Heart left ventricle (tissue), 16 donors: ENCODE results near the gene LNPEP. TPM values are rescaled to one million over a fixed set of nuclear protein-coding genes. Genes with fewer than 3 reads are reported as not detected.

Experiments
- ATAC-seq, 4 donors: fragments of 200-7000 bp; cut with Tn5 transposase; one replicate each; pipeline ENCODE4 v1.9.1; 2020 to 2022; ENCODE audit warnings: moderate library complexity in 4 of 4, mild to moderate bottlenecking in 3 of 4, moderate number of reproducible peaks in 1 of 4
- DNase-seq, 5 donors: peaks; one replicate each; pipeline ENCODE4 v3.0.0-alpha.2; 2020
- H3K27ac ChIP-seq, 12 donors: fragments of 200-600 bp; sonication (generic) in 4 of 12; one replicate each; pipeline versions ENCODE4 v1.5.0 to v1.8.0; 2016 to 2022; ENCODE audit warnings: mild to moderate bottlenecking in 2 of 12
- H3K27me3 ChIP-seq, 9 donors: fragments of 200-600 bp; sonication (generic) in 2 of 9; one replicate each; pipeline versions ENCODE4 v1.5.1 to v1.8.0; 2016 to 2022; ENCODE audit warnings: mild to moderate bottlenecking in 3 of 9
- H3K36me3 ChIP-seq, 9 donors: fragments of 200-600 bp; sonication (generic) in 2 of 9; one replicate each; pipeline versions ENCODE4 v1.5.0 to v1.8.0; 2018 to 2022; ENCODE audit warnings: mild to moderate bottlenecking in 2 of 9
- H3K4me1 ChIP-seq, 12 donors: fragments of 200-600 bp; sonication (generic) in 4 of 12; one replicate each; pipeline versions ENCODE4 v1.5.0 to v1.8.0; 2016 to 2022; ENCODE audit warnings: mild to moderate bottlenecking in 3 of 12
- H3K4me3 ChIP-seq, 12 donors: fragments of 200-600 bp; sonication (generic) in 4 of 12; one replicate each; pipeline versions ENCODE4 v1.5.0 to v1.8.0; 2017 to 2022; ENCODE audit warnings: mild to moderate bottlenecking in 9 of 12, moderate library complexity in 4 of 12
- H3K9me3 ChIP-seq, 12 donors: fragments of 200-600 bp; sonication (generic) in 4 of 12; one replicate each; pipeline versions ENCODE4 v1.5.0 to v1.8.0; 2016 to 2022; ENCODE audit warnings: mild to moderate bottlenecking in 1 of 12
- CTCF ChIP-seq, 12 donors: fragments of 200-600 bp; sonication (generic) in 4 of 12; IDR thresholded peaks; one replicate each; pipeline versions ENCODE4 v1.5.0 to v1.8.0; 2018 to 2022; ENCODE audit warnings: antibody characterized with exemption in 12 of 12, mild to moderate bottlenecking in 5 of 12
- POLR2A ChIP-seq, 2 donors: fragments of 450-650 bp; IDR thresholded peaks; one replicate each; pipeline ENCODE4 v1.6.1; 2017; ENCODE audit warnings: antibody characterized with exemption in 2 of 2, mild to moderate bottlenecking in 2 of 2, moderate library complexity in 2 of 2
- WGBS, 4 donors: extraction: QIAGEN DNeasy Blood & Tissue Kit in 2 of 4; methylation state at CpG; one replicate each; pipeline versions ENCODE4 v1.1.5 to v1.1.7; 2013 to 2018; 5-methylcytosine and 5-hydroxymethylcytosine counted together
- intact Hi-C, 10 donors: fragments of 100-400 bp; cut with DNase I; formaldehyde crosslinking; loops; one replicate each; pipeline versions ENCODE4 v1.11.1 to v1.14.2; 2022
- polyA plus RNA-seq, 2 donors: library from polyadenylated mRNA; stranded (reverse); fragments of 200-250 nt; gene quantifications; one replicate each; pipeline ENCODE4 v1.2.3, GENCODE V29; 2013
- total RNA-seq, 9 donors: library from RNA; depleted of rRNA in 2 of 9; stranded (reverse); fragments of >200 nt in 2 of 9; fragmentation: NEBNext Ultra II Directional in 3 of 9; extraction: Animal tissue kit (Norgen Biotek cat#: 25700) in 3 of 9; gene quantifications; one replicate each; pipeline versions ENCODE4 v1.1.0 to v1.2.4, GENCODE V29; 2016 to 2023
- donor health status: ischemic (EF 13 %, LVEDD 7.1; RV severe dilation, severe dysfunction).
- donor health status: healthy with polysubstance abuse.
- donor health status: DM: no; HTN: yes; CAD: no.
- donor health status: DM: no; HTN: no; CAD: no.
- donor health status: ischemic (EF 25% LVEDD 6.9; RV normal size, moderate dysfunction).
- donor health status: ischemic (EF 25% LVEDD 5.7; RV mildly dilated, moderate dysfunction).
- donor health status: healthy.
- donor health status: DM: yes; HTN: yes; CAD: no.
- donor health status: ischemic (EF 35%, LVEDD 5.7; RV mildly dilated, moderate dysfunction).
- donor health status: nonischemic (EF 11% LVEDD 7.7; RV severe dilation, severe dysfunction).
- donor health status: DM: yes; HTN: yes; CAD: no.
- donor health status: PGD.
- donor health status: ischemic (EF 29% LVEDD 5.4; RV normal size, mild dysfunction).
- donor health status: nonischemic (EF 23%, LVEDD 6.1; RV moderate dilation, normal function).

LNPEP gene
- total and polyA plus RNA-seq, 11 donors, result 8.6 to 82.2 (median 53.1) TPM

GRCh38 chr5:96957254-96958049, 21.6 kb downstream of the LNPEP start:
- Histone ChIP-seq H3K4me1 (peaks cover 6 to 71% (median 33%) of the 10 kb centered on the region in 12 donors), H3K27me3 (no peaks in the 10 kb centered on the region), H3K36me3 (no peaks in the 10 kb centered on the region), H3K27ac (peak overlapping the region in 1 of 12 donors; percentile 56), H3K9me3 (peaks cover 0 to 5% (median 0%) of the 10 kb centered on the region in 12 donors), H3K4me3 (no peak overlapping the region)
- intact Hi-C loops, result no loop called here
- ATAC-seq (no peak), DNase-seq (no peak)
- WGBS, 4 donors, result 70 to 85% (median 79%) methylated on average over 4 of the region's 4 CpGs
- TF ChIP-seq CTCF (IDR thresholded peaks at IDR 0.05) (no peak), POLR2A (IDR thresholded peaks at IDR 0.05) (no peak)

GRCh38 chr5:96958977-96959376, 23.1 kb downstream of the LNPEP start:
- peaks cover under 1 to 77% (median 34%) of the 10 kb centered on the region in 12 donors for H3K4me1 ChIP-seq
- ATAC-seq, result no peak
- 93 to 96% (median 94%) methylated on average over 5 of the region's 5 CpGs for WGBS, 4 donors
- no peak for DNase-seq
- no peaks in the 10 kb centered on the region for H3K36me3 ChIP-seq
- H3K4me3 ChIP-seq, result no peak overlapping the region
- no peak for TF ChIP-seq POLR2A (IDR thresholded peaks at IDR 0.05)
- no peak for TF ChIP-seq CTCF (IDR thresholded peaks at IDR 0.05)
- H3K27me3 ChIP-seq, result no peaks in the 10 kb centered on the region
- peaks cover 0 to 5% (median 0%) of the 10 kb centered on the region in 12 donors for H3K9me3 ChIP-seq
- intact Hi-C loops, result no loop called here
- H3K27ac ChIP-seq, result no peak overlapping the region

DNA sequence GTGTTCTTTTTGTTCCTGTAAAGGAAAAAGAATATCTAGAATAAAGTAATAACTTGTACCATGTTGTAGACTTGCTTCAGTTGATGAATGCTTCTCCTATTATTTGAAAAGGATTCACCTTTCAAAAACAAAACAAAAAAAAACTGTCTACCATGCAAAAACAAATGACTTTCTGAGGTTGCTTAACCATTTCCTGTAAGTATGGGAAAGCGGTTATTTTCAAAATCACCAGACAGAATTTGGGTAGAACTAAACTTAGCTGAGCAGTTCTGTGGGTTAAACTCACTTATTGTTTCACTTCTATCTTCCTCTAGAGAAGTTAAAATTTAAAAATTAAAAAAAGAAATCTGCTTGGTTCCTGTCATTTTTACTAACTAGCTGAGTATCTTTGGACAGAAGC, 25.2 kb downstream of the LNPEP start:
- no peaks in the 10 kb centered on the region for H3K36me3 ChIP-seq
- ATAC-seq (no peak), DNase-seq (no peak)
- peak overlapping the region in 1 of 12 donors; percentile 78 for H3K27ac ChIP-seq
- peaks cover 0 to 5% (median 0%) of the 10 kb centered on the region in 12 donors for H3K9me3 ChIP-seq
- TF ChIP-seq CTCF (IDR thresholded peaks at IDR 0.05) (no peak), POLR2A (IDR thresholded peaks at IDR 0.05) (no peak)
- peak overlapping the region in 1 of 12 donors; percentile 15 for H3K4me3 ChIP-seq
- no peaks in the 10 kb centered on the region for H3K27me3 ChIP-seq
- WGBS, 4 donors, result 63 to 77% (median 64%) methylated on average over 1 of the region's 1 CpG
- H3K4me1 ChIP-seq, result peaks cover 0 to 74% (median 33%) of the 10 kb centered on the region in 12 donors
- intact Hi-C loops, result no loop called here

DNA sequence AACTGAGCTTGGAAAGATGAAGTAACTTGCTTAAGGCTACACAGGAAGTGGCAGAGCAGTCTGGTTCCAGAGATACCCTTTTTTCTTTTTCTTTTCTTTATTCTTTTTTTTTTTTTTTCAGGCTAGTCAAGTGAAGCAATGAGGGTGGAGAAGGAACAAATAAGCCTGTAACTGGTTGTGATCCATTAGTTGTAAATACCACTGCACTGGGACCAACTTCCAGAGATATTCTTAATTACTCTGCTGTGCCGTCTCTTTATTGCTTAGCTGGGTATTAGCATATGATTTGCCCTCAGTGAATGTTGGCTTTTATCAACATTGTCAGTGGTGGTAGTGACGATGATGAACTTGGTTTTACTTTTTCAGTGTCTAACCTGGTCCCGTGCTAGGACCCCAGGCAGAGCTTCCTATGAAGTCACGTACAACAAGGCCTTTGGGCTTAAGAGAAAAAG, 26.7 kb downstream of the LNPEP start:
- peak in 2 of 4 donors; percentile 3 to 7 for ATAC-seq
- H3K4me1 ChIP-seq, result peaks cover 0 to 64% (median 36%) of the 10 kb centered on the region in 12 donors
- 52 to 69% (median 66%) methylated on average over 4 of the region's 4 CpGs for WGBS, 4 donors

More for the DNA sequence above, 26.7 kb downstream of the LNPEP start:
- H3K36me3 ChIP-seq, result no peaks in the 10 kb centered on the region
- intact Hi-C loops, result no loop called here
- H3K4me3 ChIP-seq, result no peak overlapping the region
- H3K27me3 ChIP-seq, result no peaks in the 10 kb centered on the region
- peak overlapping the region in 10 of 12 donors; percentile 14 to 69 (median 46) for H3K27ac ChIP-seq
- TF ChIP-seq POLR2A (IDR thresholded peaks at IDR 0.05) (no peak), CTCF (IDR thresholded peaks at IDR 0.05) (no peak)
- DNase-seq, result no peak
- H3K9me3 ChIP-seq, result peaks cover 0 to 5% (median 0%) of the 10 kb centered on the region in 12 donors
